HFFc6 (cell line): Measurements from ENCODE around the gene CLRN3. TPM values are rescaled to one million over a fixed set of nuclear protein-coding genes. Genes with fewer than 3 reads are reported as not detected.

Source experiments
- DNase-seq: peaks from one replicate; pipeline ENCODE4 v3.0.0-alpha.2; 2018
- H3K27ac Mint-ChIP-seq: 2 replicates; pipeline ENCODE4 v1.8.0; 2020; ENCODE audit warnings: mild to moderate bottlenecking, mixed read lengths
- H3K27me3 Mint-ChIP-seq: 2 replicates; pipeline ENCODE4 v1.8.0; 2021; ENCODE audit warnings: mild to moderate bottlenecking, moderate library complexity, mixed read lengths; ENCODE audit not compliant: insufficient read depth
- H3K36me3 Mint-ChIP-seq: 2 replicates; pipeline ENCODE4 v1.8.0; 2021; ENCODE audit warnings: low read depth, mixed read lengths
- H3K4me1 Mint-ChIP-seq: 2 replicates; pipeline ENCODE4 v1.8.0; 2020; ENCODE audit warnings: low read depth, mixed read lengths
- H3K4me3 Mint-ChIP-seq: 2 replicates; pipeline ENCODE4 v1.8.0; 2020; ENCODE audit warnings: mild to moderate bottlenecking, moderate library complexity, mixed read lengths
- H3K9me3 Mint-ChIP-seq: 2 replicates; pipeline ENCODE4 v1.8.0; 2020; ENCODE audit warnings: mild to moderate bottlenecking, mixed read lengths
- CTCF ChIP-seq: fragments of 200-600 bp; sonication (generic); IDR thresholded peaks from 2 replicates; pipeline ENCODE4 v1.5.0; 2021; ENCODE audit warnings: antibody characterized with exemption, mild to moderate bottlenecking
- total RNA-seq, 6 experiments: library from RNA; stranded (reverse); fragmentation: NEBNext Ultra II Directional; extraction: Animal tissue kit (Norgen Biotek cat#: 25700); gene quantifications; 2 replicates in 1 of 6; 3 replicates in 5 of 6; pipeline ENCODE4 v1.2.3, GENCODE V29; 2021

Gene CLRN3
- total RNA-seq, 6 experiments from 2014 or later = not detected

DNA sequence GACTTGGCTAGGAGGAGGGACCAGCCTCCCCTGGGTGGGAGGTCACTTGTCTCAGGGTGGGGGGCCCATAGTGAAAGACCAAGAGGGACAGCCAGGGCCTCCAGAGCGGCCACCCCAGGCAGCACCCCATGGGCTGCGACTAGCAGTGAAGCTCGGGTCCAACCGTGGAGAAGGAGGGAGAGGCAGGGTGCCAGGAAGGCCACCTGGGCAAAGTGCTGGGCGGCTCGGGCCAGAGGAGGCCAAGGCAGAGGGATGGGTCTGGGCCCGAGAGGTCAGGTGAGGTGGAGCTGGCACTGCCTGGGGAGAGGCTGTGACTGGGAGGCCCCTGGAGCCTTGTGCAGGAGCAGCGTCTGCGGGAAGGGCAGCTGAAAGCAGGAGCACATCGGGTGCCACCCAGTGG, 41.8 kb downstream of the CLRN3 start:
- Mint-ChIP-seq H3K9me3 (peaks cover 14% of the 10 kb centered on the region; the same call in 1 of the 2 replicates), H3K36me3 (no peaks in the 10 kb centered on the region), H3K27ac (no peak overlapping the region), H3K27me3 (peaks cover 7% of the 10 kb centered on the region), H3K4me1 (no peaks in the 10 kb centered on the region), H3K4me3 (no peak overlapping the region)
- no peak for DNase-seq
- no peak for TF ChIP-seq CTCF

DNA sequence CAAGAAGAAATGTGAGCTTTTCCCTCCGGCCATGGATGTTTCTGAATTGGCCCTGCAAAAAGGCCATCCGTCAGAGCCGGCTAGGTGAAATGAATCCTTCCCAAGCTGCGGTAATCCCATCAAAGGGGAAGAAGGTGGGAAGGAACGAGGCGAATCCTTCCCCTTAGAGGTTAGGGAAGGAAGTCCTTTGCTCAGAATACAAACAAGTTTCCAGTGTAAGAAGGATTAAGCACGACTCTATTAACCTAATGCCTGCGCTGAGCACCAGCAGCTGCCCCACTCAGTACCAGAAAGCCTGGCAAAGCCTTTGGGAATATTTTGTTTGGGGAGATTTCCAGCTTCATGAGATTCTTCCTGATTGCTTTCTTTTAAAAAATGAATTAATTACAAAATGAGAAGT, 42.8 kb downstream of the CLRN3 start:
- no peaks in the 10 kb centered on the region for H3K36me3 Mint-ChIP-seq
- H3K4me1 Mint-ChIP-seq = no peaks in the 10 kb centered on the region
- H3K27me3 Mint-ChIP-seq = peaks cover 2% of the 10 kb centered on the region; the same call in 1 of the 2 replicates

DNA sequence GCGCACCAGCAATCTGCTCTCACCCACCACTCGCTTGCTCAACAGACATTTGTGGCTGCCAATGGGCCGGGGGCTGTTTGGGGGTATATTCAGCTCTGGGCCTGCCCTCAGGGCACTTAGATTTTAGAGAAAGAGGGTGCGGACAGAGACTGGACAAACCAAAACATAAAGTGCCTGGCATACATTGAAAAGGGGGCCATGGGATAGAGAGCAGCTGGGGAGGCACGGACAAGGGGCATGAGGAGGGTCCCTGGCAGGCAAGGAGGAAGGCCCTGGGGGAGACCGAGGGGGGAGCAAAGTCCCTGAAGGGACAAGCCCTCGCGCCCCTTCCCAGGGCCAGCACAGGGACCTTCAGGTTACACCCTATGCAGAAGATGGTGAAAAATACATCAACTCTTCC, 43.5 kb downstream of the CLRN3 start:
- Mint-ChIP-seq H3K4me1 (no peaks in the 10 kb centered on the region), H3K9me3 (peaks cover 18% of the 10 kb centered on the region; the same call in 1 of the 2 replicates), H3K27me3 (peaks cover 2% of the 10 kb centered on the region; the same call in 1 of the 2 replicates), H3K36me3 (no peaks in the 10 kb centered on the region), H3K4me3 (no peak overlapping the region), H3K27ac (no peak overlapping the region)
- no peak for DNase-seq
- no peak for TF ChIP-seq CTCF

More for the DNA sequence above, 42.8 kb downstream of the CLRN3 start:
- no peak for TF ChIP-seq CTCF
- H3K4me3 Mint-ChIP-seq = no peak overlapping the region
- H3K27ac Mint-ChIP-seq = no peak overlapping the region
- DNase-seq = no peak
- peaks cover 18% of the 10 kb centered on the region; the same call in 1 of the 2 replicates for H3K9me3 Mint-ChIP-seq

DNA sequence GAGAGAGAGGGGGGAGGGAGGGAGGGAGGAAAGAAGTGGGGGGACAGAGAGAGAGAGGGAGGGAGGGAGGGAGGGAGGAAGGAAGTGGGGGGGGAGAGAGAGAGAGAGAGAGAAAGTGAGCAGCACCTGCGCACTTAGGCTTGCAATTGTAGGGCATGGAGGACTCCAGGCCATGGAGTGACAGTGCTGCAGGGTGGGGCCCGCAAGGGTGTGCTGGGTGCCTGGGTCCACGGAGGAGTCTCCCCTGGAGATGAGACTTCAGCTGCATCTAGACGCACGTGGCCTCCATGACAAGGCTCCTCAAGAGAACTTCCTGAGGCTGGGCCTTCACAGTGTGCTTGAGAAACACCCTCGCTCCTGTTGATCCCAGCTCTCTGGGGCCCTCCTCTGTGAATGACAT, 44.5 kb downstream of the CLRN3 start:
- Mint-ChIP-seq H3K27me3 (peaks cover 2% of the 10 kb centered on the region; the same call in 1 of the 2 replicates), H3K4me3 (no peak overlapping the region)
- no peak for TF ChIP-seq CTCF

GRCh38 chr10:127845756-127846155, 47.0 kb downstream of the CLRN3 start:
- DNase-seq = no peak
- no peak overlapping the region for H3K4me3 Mint-ChIP-seq
- H3K36me3 Mint-ChIP-seq = no peaks in the 10 kb centered on the region
- H3K27ac Mint-ChIP-seq = no peak overlapping the region
- H3K27me3 Mint-ChIP-seq = no peaks in the 10 kb centered on the region; the same call in none of the 2 replicates
- peaks cover 32% of the 10 kb centered on the region; the same call in 1 of the 2 replicates for H3K9me3 Mint-ChIP-seq
- TF ChIP-seq CTCF = no peak
- no peaks in the 10 kb centered on the region for H3K4me1 Mint-ChIP-seq

More for the DNA sequence above, 44.5 kb downstream of the CLRN3 start:
- Mint-ChIP-seq H3K36me3 (no peaks in the 10 kb centered on the region), H3K27ac (no peak overlapping the region), H3K4me1 (no peaks in the 10 kb centered on the region), H3K9me3 (peaks cover 25% of the 10 kb centered on the region; the same call in 1 of the 2 replicates)
- no peak for DNase-seq

GRCh38 chr10:127840884-127841283, 51.9 kb downstream of the CLRN3 start:
- H3K27ac Mint-ChIP-seq = no peak overlapping the region
- no peaks in the 10 kb centered on the region for H3K4me1 Mint-ChIP-seq
- TF ChIP-seq CTCF = no peak
- H3K36me3 Mint-ChIP-seq = no peaks in the 10 kb centered on the region
- H3K9me3 Mint-ChIP-seq = peaks cover 31% of the 10 kb centered on the region
- H3K27me3 Mint-ChIP-seq = no peaks in the 10 kb centered on the region; the same call in none of the 2 replicates
- DNase-seq = no peak
- H3K4me3 Mint-ChIP-seq = no peak overlapping the region
